CD4-positive, alpha-beta T cell treated with Interleukin-1 beta for 1 hour (primary cell): ENCODE measurements around the gene HS6ST1.
"Not testable (repeated sequence)": the region's sequence is repeated elsewhere in the genome, so short reads cannot be mapped to it uniquely, and the experiment has no call there.

Experiments
- DNase-seq, 2 donors: peaks; one replicate each; pipeline ENCODE4 v3.0.0-alpha.2; 2020 to 2022

Gene HS6ST1

DNA sequence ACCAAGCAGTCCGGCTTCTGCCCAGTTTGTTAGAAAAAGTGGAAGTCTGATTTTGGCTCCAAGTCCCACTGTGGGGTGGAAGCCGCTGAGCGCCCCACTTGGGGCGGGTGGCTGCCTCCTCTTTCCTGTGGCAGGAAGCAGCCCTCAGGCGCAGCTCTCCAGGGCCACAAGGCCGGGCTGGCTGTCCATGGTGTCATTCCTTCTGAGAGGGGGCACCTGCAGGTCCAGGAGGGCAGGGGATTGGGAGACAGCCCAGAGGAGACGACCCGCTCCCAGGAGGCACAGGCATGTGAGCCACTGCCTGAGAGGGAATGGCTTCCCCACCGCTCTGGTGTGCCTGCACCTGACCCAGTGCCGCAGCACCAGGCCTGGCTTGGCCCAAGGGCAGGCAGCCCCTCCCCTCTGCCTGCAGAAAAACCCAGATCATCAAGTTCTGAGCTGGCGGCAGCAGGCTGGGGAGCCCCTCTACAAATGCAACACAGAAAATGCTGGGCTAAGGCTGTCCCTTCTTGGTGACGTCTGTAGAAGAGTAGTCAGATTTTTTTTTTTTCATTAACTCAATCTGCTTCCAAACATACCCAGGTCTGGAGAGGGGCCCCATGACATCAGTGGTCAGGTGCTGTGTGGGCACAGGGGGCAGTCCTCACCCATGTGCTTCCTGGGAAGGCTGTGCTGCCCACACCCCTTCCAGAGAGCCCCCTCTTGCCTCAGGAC, 38.4 kb downstream of the HS6ST1 start:
- no peak for DNase-seq

DNA sequence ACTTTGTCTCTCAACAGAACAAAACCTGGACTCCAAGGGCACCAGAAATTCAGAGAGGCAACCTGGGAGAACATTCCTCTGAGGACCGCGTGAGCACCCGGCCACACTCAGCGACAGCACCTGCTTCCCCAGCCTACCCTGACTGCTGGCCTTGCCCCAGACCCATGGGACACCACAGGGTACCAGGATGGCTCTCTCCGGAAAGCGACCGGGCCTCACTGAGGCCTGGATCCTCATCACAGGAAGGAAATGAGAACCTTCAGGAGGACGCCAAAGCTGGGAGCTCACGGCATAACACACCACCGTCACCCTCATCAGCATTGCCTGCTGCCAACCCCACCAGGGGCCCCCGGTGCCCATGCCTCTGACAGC, 38.9 kb downstream of the HS6ST1 start:
- DNase-seq = no peak

- DNase-seq = no peak
Measured at GRCh38 chr2:128279009-128279408, 39.7 kb downstream of the HS6ST1 start.

DNA sequence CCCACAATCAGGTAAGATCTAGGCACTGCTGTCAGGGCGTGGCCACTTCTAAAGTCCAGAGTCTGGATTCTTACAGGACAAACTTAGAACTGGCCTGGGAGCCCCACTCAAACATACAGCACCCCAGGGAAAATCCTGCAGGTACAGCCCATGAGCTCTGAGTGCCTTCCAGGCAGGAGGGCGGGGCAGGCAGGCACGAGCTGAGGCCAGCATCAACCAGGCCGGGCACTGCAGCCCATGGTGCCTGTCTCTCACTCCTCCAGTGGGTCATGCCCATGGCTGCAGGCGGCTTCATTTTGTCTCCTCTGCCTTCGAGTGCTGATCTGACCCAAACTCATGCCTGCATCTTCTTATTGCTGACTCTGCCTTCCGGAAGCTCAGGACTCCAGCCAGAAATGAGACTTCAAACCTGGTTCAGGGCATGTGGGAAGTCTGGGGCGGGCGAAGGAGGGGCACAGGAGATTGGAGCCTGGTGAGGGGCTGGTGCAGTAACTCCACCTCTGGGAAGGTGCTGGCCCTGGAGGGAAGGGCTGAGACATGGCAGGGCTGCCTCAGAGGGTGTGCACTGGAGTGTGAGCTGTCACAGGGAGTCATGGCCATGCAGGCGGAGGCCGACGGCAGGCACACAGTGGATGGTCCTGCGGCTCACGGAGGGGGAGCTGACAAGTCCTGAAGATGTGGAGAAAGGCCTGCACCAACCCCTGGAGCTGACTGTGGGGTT, 40.5 kb downstream of the HS6ST1 start:
- no peak for DNase-seq

- DNase-seq = no peak
Measured at GRCh38 chr2:128276878-128277675, 41.6 kb downstream of the HS6ST1 start.

- no peak for DNase-seq
Measured at GRCh38 chr2:128275498-128276045, 43.1 kb downstream of the HS6ST1 start.

DNA sequence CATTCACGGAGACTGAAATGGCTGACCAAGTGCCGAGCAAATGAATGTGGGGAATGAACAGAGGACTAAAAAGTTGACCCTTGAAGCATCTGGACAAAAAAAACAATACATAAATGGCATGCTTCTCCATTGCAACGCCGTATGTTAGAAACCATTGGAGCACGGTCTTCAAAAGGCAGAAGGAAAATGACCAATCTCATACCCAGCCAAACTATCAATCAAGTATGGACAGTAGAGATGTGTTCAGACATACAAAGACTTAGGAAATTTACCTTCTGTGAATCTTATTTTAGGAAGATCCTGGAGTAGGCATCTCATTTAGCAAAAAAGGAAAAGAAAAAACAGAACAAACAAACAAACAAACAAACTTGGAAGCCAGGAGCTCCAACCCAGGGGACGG, 44.5 kb downstream of the HS6ST1 start:
- DNase-seq = no peak

DNA sequence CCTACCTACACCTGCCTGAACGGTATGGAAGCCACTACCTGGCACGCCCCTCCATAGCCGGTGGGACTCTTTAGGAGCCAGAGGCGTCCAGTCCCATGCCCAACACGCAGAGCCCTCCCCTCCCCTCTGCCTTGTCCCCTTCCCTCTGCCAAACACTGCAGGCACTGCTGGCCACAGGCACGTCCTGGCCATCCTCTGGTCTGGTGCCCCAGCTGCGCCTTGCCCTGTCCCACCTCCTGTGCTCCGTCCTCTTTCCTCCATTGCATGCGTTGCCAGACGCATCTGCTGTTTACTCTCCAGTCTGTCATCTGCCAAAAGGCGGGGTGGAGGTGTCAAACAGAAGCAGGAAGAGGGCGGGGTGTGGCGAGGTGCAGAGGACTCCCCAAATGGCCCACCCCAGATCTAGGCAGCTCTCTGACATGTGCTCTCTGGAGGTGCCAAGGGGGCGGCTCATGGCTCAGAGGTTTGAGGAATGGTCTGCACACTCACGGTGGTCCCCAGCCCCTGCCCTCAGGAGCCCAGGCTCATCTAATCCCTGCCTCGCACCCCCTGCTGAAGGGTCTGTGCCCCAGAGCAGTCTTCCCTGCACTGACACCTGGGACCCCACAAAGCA, 45.1 kb downstream of the HS6ST1 start:
- DNase-seq = peak; percentile 43 to 48

DNA sequence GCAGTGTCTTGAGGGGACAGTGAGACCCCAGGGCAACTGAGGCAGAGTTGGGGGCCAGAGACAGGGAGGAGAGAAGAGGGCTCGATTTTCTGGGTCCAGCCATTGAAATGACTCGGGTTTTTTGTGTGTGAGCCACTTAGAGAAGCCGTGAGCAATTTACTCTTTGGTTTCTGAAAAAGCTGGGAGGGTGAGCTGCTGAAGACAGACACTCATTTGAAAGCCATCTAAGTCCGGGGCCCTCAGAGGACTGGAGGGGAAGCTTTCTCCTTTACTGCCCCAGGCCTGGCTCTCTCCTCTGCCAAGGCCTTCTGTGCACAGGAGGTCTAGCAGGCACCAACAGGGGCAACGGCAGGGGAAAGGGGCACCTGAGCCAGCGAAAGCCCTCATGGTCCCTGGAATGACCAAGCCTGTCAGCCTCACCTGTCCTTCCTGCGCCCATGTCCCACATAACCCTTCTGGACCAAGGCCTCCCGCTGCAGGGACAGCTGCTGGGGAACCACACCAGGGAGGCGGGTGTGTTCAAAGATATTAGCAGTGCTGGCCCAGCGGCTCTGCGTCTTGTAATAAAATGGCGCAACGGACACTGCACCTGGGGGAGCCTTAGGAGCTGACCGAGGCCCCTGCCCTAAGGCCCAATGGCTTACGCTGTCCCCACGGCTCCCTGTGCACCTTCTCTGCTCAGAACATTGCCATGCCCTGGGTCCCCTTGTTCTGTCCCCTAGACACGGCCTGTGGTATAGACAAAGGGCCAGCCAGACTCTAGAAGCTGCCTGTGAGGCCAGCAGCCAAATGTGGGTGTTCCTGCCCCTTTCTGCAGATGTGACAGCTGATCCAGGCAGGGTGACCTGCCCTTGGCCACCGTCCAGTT, 45.8 kb downstream of the HS6ST1 start:
- DNase-seq = no peak

DNA sequence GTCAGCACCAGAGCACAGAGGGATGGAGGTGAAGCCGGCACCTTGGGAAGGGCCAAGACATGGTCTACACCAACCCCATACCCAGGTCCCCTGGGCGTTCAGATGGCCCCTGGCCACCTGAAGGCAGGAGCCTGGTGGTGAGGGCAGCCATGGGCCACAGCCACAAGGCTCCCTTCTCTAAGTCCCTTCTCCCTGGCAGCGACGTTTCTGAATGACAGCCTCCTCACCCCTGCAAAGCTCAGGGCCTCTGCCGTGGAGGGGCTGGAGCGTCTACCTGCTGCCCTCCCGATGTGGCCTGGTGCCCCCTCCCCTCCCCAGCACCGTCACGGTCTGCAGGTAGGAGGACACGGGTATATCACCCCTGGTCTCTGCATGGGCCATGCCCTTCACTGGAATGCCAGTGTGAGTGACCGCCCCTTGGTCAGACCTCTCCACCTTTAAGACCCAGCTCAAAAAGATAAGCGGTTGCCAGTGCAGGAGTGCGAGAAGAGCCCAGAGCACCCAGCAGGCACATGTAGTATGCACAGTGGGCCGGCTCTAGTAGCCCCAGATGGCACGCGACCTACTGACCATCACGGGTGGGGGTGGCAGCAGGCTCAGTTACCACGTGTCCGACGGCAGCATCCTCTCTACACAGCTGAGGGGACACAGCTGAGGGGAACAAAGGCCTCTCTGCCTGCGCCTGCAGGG, 46.6 kb downstream of the HS6ST1 start:
- no peak for DNase-seq

DNA sequence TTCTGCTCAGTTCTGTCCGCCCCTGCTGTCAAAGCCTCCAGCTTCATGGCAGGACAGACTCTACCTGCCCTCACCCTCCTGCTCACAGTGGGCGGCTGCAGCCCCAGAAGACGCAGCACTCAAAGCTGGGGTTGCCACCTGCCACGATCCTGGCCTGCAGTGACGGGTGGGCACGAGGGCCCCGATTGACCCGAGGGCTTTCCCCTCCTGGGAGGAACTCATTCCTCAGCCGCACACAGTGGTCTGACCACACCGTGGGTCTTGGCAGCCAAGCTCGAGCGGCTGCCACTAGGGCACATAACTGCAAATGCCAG, 47.1 kb downstream of the HS6ST1 start:
- no peak for DNase-seq

DNA sequence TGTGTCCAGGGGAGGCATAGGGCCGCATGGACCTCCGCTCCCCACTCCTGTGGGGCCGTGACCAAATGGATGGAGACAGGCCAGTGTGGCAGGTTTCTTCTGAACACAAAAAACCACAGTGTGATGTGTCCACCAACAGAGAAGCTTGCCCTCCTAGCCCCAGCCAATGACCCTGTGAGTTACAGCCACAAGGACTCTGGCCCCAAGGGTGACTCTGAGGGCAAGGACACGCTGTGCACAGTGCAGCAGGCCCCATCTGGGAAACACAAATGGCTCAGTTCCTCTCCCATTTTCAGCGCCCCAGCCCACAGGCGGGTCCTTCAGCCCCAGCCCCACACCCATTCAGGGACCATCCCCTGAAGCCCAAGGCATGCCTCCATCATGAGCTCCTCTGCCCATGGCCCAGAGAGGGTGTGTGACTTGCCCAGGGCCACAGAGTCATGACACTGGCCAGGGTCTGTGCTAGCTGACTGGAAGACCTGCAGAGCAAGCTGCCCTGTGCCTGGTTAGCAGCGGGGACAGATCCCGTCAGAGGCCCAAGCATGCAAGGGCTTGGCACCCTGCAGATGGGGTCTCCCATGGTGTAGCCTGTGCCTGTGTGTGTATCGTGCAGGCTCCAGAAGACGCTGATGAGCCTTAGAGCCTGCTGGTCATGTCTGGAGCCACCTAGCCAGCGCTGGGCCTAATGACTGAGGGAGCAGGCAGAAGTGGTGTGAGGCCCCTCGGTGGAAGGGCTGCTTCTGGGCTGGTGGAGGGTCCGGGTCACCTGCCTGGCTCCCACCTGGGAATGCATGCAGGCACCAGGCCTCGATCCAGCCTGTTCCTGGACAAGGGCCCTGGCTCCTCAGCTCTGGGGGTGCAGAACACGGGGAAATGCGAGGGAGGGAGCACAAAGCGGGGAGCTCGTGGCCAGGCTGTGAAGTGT, 47.7 kb downstream of the HS6ST1 start:
- no peak for DNase-seq

- no peak for DNase-seq
Measured at GRCh38 chr2:128269990-128270671, 48.5 kb downstream of the HS6ST1 start.

- DNase-seq = no peak
Measured at GRCh38 chr2:128269063-128269989, 49.3 kb downstream of the HS6ST1 start.

GRCh38 chr2:128268611-128269010, 50.1 kb downstream of the HS6ST1 start:
- DNase-seq = not testable (repeated sequence)

DNA sequence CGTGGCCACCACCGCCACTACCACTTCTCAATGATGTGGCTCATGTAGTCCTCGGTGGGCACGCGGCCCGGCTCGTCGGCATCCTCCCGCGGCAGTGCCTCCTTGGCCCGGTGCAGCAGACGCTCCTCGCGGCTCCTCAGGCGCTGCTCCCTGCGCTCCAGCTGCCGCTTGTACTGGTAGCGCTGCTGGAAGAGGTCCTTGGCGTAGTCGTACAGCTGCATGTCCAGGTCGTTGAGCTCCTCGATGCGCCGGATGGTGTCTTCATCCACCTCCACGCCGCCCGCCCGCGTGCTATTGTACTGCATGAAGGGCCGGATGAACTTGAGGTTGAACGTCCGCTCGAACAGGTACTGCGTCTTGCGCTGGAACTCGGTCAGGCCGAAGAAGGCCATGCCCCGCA, 50.5 kb downstream of the HS6ST1 start:
- not testable (repeated sequence) for DNase-seq

GRCh38 chr2:128267649-128268048, 51.0 kb downstream of the HS6ST1 start:
- not testable (repeated sequence) for DNase-seq

- DNase-seq = not testable (repeated sequence)
Measured at GRCh38 chr2:128267197-128267596, 51.5 kb downstream of the HS6ST1 start.

DNA sequence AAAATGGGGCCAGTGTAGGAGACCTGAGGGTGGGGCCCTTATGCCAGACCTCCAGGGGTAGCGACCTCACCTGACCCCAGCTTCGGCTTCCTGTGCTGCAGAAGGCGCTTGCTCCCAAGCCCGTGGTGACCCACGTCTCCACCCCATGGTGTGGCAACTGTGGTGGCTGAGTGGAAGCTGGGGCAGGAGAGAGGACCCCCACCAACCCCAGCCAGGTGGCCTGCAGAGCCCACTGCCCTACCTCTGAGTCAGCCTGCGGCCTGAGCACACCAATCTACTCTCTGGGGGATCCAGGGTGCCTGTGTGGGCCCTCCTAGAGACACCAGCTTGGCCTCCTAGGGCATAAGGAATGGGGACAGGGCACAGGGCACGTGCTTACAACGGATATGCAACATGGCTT, 52.2 kb downstream of the HS6ST1 start:
- DNase-seq = not testable (repeated sequence)
